Activated B cell treated with CpG ODN at 0.5 μM for 24 hours (primary cell): ENCODE data around the gene FTH1. TPM values are rescaled to one million over a fixed set of nuclear protein-coding genes. Genes with fewer than 3 reads are reported as not detected.

Source experiments
- ATAC-seq: fragments of 200-7000 bp; cut with Tn5 transposase; one replicate; pipeline ENCODE4 v1.10.0; 2021; ENCODE audit warnings: low read depth, mild to moderate bottlenecking, moderate library complexity
- CTCF ChIA-PET: fragments of 350-600 bp; sonication (Branson Sonifier 250); formaldehyde crosslinking; loops from one replicate; lab custom pipeline; 2021; ENCODE audit warnings: antibody characterized with exemption; lab: Charles Lee
- POLR2A ChIA-PET: fragments of 350-600 bp; sonication (Branson Sonifier 250); formaldehyde crosslinking; loops from one replicate; lab custom pipeline; 2021; ENCODE audit warnings: antibody characterized with exemption; lab: Charles Lee
- DNase-seq: peaks from one replicate; pipeline ENCODE4 v3.0.0; 2022
- H3K27ac Mint-ChIP-seq: one replicate; pipeline ENCODE4 v1.8.0; 2020; ENCODE audit warnings: mixed read lengths
- H3K27me3 Mint-ChIP-seq: one replicate; pipeline ENCODE4 v1.8.0; 2021; ENCODE audit warnings: mixed read lengths
- H3K36me3 Mint-ChIP-seq: one replicate; pipeline ENCODE4 v1.8.0; 2021; ENCODE audit warnings: low read depth, mixed read lengths
- H3K4me1 Mint-ChIP-seq: one replicate; pipeline ENCODE4 v1.8.0; 2021; ENCODE audit warnings: mixed read lengths
- H3K4me3 Mint-ChIP-seq: one replicate; pipeline ENCODE4 v1.8.0; 2020; ENCODE audit warnings: mild to moderate bottlenecking, mixed read lengths
- H3K9me3 Mint-ChIP-seq: one replicate; pipeline ENCODE4 v1.8.0; 2020; ENCODE audit warnings: mixed read lengths
- intact Hi-C: fragments of 100-400 bp; cut with micrococcal nuclease; formaldehyde crosslinking; loops from one replicate; pipeline ENCODE4 v1.15.1; 2024
- total RNA-seq: library from RNA; stranded (reverse); gene quantifications from 2 replicates; pipeline ENCODE4 v1.2.3, GENCODE V29; 2022
- TF ChIP-seq, protein P1 (sequence below): fragments of 200-600 bp; IDR thresholded peaks from one replicate; pipeline ENCODE4 v1.8.0; 2022; ENCODE audit warnings: antibody characterized with exemption, mild to moderate bottlenecking

FTH1 gene
- total RNA-seq, 1 donor from 2014 or later: 865 TPM

DNA sequence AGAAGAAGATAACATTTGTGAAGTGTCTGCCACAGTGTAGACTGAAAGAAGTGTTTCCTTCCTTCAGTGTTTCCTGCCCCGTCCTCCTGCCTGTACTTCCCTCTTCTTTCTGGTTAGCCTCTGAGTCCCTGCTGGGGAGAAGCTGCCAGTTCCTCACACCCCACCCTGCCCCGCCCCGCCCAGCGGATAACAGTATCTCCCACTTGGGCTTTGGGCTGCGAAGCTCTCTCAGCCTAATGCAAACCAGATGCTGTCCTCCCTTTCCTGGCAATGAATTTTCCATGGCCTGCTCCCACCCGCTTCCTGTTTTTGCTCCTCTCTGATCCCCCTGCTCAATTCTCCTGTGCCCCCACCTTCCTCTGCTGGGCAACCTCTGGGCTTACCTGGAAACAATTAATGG is 44.9 kb downstream of the FTH1 start:
- CTCF ChIA-PET: interaction anchor here (1.1 kb wide), 1 partner anchor 24 kb away, joined by 3 read pairs; no protein-coding TSS in a partner anchor
- POLR2A ChIA-PET: no interaction called here
- Mint-ChIP-seq H3K27ac (peak overlapping the region; percentile 35), H3K4me3 (no peak overlapping the region), H3K36me3 (no peaks in the 10 kb centered on the region), H3K9me3 (no peaks in the 10 kb centered on the region), H3K4me1 (peaks cover 14% of the 10 kb centered on the region), H3K27me3 (peaks cover 31% of the 10 kb centered on the region)
- DNase-seq: peak; percentile 12
- no peak for ATAC-seq
- TF ChIP-seq, protein P1, sequence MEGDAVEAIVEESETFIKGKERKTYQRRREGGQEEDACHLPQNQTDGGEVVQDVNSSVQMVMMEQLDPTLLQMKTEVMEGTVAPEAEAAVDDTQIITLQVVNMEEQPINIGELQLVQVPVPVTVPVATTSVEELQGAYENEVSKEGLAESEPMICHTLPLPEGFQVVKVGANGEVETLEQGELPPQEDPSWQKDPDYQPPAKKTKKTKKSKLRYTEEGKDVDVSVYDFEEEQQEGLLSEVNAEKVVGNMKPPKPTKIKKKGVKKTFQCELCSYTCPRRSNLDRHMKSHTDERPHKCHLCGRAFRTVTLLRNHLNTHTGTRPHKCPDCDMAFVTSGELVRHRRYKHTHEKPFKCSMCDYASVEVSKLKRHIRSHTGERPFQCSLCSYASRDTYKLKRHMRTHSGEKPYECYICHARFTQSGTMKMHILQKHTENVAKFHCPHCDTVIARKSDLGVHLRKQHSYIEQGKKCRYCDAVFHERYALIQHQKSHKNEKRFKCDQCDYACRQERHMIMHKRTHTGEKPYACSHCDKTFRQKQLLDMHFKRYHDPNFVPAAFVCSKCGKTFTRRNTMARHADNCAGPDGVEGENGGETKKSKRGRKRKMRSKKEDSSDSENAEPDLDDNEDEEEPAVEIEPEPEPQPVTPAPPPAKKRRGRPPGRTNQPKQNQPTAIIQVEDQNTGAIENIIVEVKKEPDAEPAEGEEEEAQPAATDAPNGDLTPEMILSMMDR: no peak
- intact Hi-C loops: no loop called here

DNA sequence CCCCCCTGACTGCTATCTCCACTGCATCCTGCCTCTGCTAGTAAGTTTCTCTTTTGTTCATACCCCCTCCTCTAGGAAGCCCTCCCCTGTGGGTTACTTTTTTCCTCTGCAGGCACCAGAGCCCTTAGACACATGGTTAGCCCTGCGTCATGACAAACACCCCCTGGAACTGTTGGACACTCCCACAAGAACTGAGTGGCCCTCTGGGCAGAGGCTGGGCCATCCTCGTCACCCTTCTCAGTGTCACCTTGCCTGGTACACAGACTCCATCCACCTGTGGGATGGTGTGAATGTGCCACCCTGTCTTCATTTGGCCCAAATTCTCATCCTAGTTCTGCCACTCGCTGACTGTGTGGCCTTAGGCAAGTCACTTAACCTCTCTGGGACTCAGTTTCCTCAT is 46.0 kb downstream of the FTH1 start:
- Mint-ChIP-seq H3K4me1 (peaks cover 14% of the 10 kb centered on the region), H3K27me3 (peaks cover 31% of the 10 kb centered on the region), H3K27ac (no peak overlapping the region), H3K9me3 (no peaks in the 10 kb centered on the region), H3K36me3 (no peaks in the 10 kb centered on the region), H3K4me3 (no peak overlapping the region)
- TF ChIP-seq, protein P1: no peak
- no peak for ATAC-seq
- no peak for DNase-seq
- ChIA-PET POLR2A (no interaction called here), CTCF (no interaction called here)
- intact Hi-C loops: no loop called here

DNA sequence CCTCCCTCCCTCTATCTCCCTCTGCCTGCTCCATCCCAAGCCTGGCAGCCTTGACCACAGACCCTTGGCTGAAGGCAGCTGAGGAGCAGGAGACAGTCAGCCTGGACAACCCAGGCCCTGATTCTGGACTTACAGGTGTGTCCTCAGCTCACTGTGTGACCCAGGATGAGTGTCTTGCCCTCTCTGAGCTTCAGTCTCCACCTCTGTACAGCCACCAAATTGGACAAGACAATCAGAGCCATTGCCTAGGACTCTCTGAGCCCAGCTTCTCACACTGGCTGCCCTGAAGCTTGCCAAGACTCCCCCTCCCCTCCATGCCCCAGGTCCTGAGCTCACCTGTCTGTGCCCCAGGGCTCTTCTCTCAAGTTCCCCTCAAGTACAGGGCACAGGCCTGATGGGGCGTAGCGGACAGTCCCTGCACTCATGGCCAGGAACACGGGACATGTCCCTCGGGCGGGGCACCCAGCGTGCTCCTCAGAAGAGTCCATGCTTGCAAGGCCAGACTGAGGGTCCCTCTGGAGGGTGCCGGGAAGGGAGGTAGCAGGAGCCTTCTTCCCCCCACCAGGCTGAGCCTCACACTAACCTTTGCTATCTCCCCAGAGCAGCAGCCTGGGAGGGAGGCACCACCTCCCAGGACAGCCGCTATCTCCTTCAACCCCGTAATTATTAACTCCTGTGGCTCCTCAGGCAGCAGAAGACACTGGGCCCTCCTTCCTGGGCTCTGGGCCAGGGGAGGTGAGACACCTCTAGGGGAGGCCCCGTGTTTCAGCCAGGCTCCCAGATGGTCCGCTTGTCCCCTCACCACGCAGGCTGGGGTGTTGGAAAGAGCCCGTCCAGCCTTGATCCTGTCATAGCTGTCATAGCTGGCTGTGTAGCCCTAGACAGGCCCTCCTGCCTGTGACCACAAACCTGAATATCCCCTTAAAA is 47.5 kb downstream of the FTH1 start:
- Mint-ChIP-seq H3K4me3 (no peak overlapping the region), H3K27ac (no peak overlapping the region), H3K9me3 (no peaks in the 10 kb centered on the region), H3K27me3 (peaks cover 42% of the 10 kb centered on the region), H3K4me1 (peaks cover 14% of the 10 kb centered on the region), H3K36me3 (no peaks in the 10 kb centered on the region)
- intact Hi-C loops: no loop called here
- CTCF ChIA-PET: no interaction called here
- POLR2A ChIA-PET: no interaction called here
- no peak for ATAC-seq
- TF ChIP-seq, protein P1: no peak
- DNase-seq: peak; percentile 10

DNA sequence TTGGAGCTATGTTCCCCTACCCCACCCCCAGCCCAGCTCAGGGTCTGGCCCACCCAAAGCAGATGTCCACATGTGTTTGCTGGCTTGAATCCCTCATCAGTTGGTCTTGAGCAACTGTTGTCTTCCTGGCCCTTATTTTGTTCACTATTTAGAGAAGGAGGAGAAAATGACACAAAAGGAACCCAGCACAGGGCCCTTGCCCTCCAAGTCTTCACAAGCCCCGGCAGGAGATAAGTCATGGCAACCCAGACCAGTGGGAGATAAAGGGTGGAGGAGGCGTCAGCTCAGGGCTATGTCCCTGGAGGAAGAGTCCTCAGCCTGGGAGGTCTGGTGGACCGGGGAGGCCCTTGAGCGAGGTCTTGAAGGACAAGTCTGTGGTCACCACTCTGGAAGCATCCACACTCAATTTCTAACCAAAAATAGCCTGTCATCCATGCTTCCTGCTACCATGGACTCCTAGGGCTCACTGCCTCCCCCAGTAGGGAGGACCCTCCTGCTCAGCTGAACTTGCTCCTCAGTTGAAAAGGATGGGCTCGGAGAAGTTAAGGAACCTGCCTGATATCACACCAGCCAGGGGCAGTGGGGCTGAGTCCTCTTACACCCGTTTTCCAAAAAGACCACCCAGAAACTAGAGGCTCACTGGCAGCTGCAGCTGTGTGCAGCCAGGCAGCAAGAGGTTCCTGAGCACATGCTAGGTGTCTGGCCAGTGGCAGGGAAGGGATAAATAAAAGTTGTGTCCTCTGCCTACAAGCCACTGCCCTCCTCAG is 48.3 kb downstream of the FTH1 start:
- peaks cover 14% of the 10 kb centered on the region for H3K4me1 Mint-ChIP-seq
- H3K36me3 Mint-ChIP-seq: no peaks in the 10 kb centered on the region
- ATAC-seq: no peak
- TF ChIP-seq, protein P1: no peak
- no peak overlapping the region for H3K4me3 Mint-ChIP-seq
- H3K27me3 Mint-ChIP-seq: peaks cover 48% of the 10 kb centered on the region
- POLR2A ChIA-PET: no interaction called here
- no peak overlapping the region for H3K27ac Mint-ChIP-seq
- intact Hi-C loops: no loop called here
- DNase-seq: no peak
- CTCF ChIA-PET: no interaction called here
- H3K9me3 Mint-ChIP-seq: no peaks in the 10 kb centered on the region
